ENCODE measurements around the gene PTPN2. TPM values are rescaled to one million over a fixed set of nuclear protein-coding genes. Genes with fewer than 3 reads are reported as not detected.
"Not testable (repeated sequence)": the region's sequence is repeated elsewhere in the genome, so short reads cannot be mapped to it uniquely, and the experiment has no call there.

PTPN2 gene
- total RNA-seq, 1 donor from 2014 or later, result 76.7 TPM

GRCh38 chr18:12884406-12885323 is 628 bp upstream of the PTPN2 start:
- H3K27ac Mint-ChIP-seq, result peak overlapping the region; percentile 87
- H3K9me3 Mint-ChIP-seq, result no peaks in the 10 kb centered on the region
- DNase-seq (ENCODE audit: low spot score), result no peak
- H3K36me3 Mint-ChIP-seq (ENCODE audit: low read depth), result peaks cover 15% of the 10 kb centered on the region
- intact Hi-C loops (cut with micrococcal nuclease), result loop anchor here (1.0 to 5.0 kb wide), 5 partner anchors 63 to 843 kb away; partner anchors contain the start of genes AFG3L2, CEP76, FAM210A and RNMT
- H3K4me3 Mint-ChIP-seq, result peak overlapping the region; percentile 91
- H3K27me3 Mint-ChIP-seq (ENCODE audit: insufficient read depth), result no peaks in the 10 kb centered on the region
- H3K4me1 Mint-ChIP-seq (ENCODE audit: low read depth), result peaks cover 62% of the 10 kb centered on the region

DNA sequence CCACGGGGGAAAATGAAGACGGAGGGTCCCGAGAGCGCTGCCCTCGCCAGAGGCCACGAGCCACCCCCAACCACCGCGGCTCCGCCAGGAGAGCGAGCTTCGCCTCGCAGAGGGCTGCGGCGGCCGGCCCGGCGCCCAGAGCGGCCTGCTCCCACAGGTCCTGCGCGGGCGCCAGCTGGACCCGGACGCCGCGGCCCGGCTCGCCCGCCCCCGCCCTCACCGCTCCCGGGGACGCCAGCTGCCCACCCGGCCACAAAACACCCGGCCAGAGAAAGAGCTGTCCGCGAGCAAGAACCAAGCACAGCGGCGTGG is 709 bp downstream of the PTPN2 start:
- intact Hi-C loops (cut with micrococcal nuclease), result loop anchor here (1.0 to 5.0 kb wide), 6 partner anchors 44 to 844 kb away; partner anchors contain the start of genes AFG3L2, CEP192, FAM210A and RNMT
- Mint-ChIP-seq H3K27ac (peak overlapping the region; percentile 92), H3K4me1 (ENCODE audit: low read depth) (peaks cover 72% of the 10 kb centered on the region), H3K9me3 (no peaks in the 10 kb centered on the region), H3K27me3 (ENCODE audit: insufficient read depth) (no peaks in the 10 kb centered on the region), H3K4me3 (peak overlapping the region; percentile 92), H3K36me3 (ENCODE audit: low read depth) (peaks cover 20% of the 10 kb centered on the region)
- DNase-seq (ENCODE audit: low spot score), result no peak

DNA sequence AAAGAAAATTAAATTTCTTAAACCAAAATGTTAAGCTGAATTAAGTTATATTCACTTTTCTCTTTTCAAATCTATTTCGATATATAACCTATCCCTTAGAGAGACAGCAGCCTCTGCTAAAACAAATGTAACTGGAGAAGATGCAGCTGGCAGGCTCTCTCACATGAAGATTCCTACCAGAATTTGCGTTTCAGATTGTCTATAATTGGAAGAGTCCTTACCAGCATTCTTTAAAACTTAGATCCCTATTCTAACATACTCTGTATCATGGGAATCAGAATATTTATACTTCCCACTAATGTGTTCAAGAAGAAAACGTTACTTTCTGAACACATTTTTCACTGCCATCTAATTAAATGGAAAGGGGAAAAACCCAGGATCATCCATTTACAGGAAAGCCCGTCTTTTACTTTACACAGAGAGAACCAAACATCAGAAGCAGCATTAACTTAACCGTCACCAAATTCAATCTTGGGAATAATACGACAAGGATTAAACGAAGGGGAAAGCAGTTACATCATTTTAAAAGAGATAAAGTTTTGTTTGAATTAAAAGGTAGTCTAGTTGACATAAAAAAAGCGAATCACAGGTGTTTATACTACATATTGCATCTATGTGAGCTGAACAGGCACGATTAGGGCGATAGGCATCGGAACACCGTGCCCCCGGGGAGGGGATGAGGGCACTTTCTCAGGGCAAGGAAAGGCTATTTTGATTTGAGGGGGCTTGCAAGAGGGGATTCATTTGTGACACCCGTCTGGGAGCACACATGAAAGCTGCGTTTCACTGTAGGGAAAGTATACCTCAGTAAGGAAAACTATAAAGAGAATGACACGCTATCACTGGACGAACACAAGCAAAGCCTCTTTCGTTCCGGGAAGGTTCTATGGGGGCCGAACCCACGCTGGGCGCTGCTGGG is 1.3 kb downstream of the PTPN2 start:
- no peaks in the 10 kb centered on the region for H3K9me3 Mint-ChIP-seq
- H3K36me3 Mint-ChIP-seq (ENCODE audit: low read depth), result peaks cover 20% of the 10 kb centered on the region
- peak overlapping the region; percentile 87 for H3K27ac Mint-ChIP-seq
- H3K4me1 Mint-ChIP-seq (ENCODE audit: low read depth), result peaks cover 72% of the 10 kb centered on the region
- no peak for DNase-seq (ENCODE audit: low spot score)
- intact Hi-C loops (cut with micrococcal nuclease), result loop anchor here (1.0 to 5.0 kb wide), 6 partner anchors 43 to 845 kb away; partner anchors contain the start of genes AFG3L2, CEP192, FAM210A and RNMT
- H3K27me3 Mint-ChIP-seq (ENCODE audit: insufficient read depth), result no peaks in the 10 kb centered on the region
- peak overlapping the region; percentile 92 for H3K4me3 Mint-ChIP-seq

GRCh38 chr18:12880541-12880910 is 3.5 kb downstream of the PTPN2 start:
- Mint-ChIP-seq H3K27ac (peak overlapping the region; percentile 85), H3K4me1 (ENCODE audit: low read depth) (peaks cover 69% of the 10 kb centered on the region), H3K4me3 (peak overlapping the region; percentile 92), H3K27me3 (ENCODE audit: insufficient read depth) (no peaks in the 10 kb centered on the region), H3K9me3 (no peaks in the 10 kb centered on the region), H3K36me3 (ENCODE audit: low read depth) (peaks cover 27% of the 10 kb centered on the region)
- intact Hi-C loops (cut with micrococcal nuclease), result loop anchor here (5.0 kb wide), 3 partner anchors 257 to 847 kb away; partner anchors contain the start of genes AFG3L2, FAM210A and RNMT
- no peak for DNase-seq (ENCODE audit: low spot score)

- H3K27ac Mint-ChIP-seq, result peak overlapping the region; percentile 85
- H3K4me1 Mint-ChIP-seq (ENCODE audit: low read depth), result peaks cover 66% of the 10 kb centered on the region
- peaks cover 29% of the 10 kb centered on the region for H3K36me3 Mint-ChIP-seq (ENCODE audit: low read depth)
- DNase-seq (ENCODE audit: low spot score), result no peak
- H3K9me3 Mint-ChIP-seq, result no peaks in the 10 kb centered on the region
- intact Hi-C loops (cut with micrococcal nuclease), result loop anchor here (1.0 to 5.0 kb wide), 5 partner anchors 11 to 847 kb away; partner anchors contain the start of genes AFG3L2, FAM210A and RNMT
- peak overlapping the region; percentile 92 for H3K4me3 Mint-ChIP-seq
- H3K27me3 Mint-ChIP-seq (ENCODE audit: insufficient read depth), result no peaks in the 10 kb centered on the region
Measured at GRCh38 chr18:12879840-12880540, 4.0 kb downstream of the PTPN2 start.

- H3K36me3 Mint-ChIP-seq (ENCODE audit: low read depth), result peaks cover 30% of the 10 kb centered on the region
- H3K27me3 Mint-ChIP-seq (ENCODE audit: insufficient read depth); H3K9me3 Mint-ChIP-seq; H3K27ac Mint-ChIP-seq; H3K4me3 Mint-ChIP-seq; DNase-seq (ENCODE audit: low spot score); intact Hi-C loops (cut with micrococcal nuclease): not testable (repeated sequence)
- peaks cover 39% of the 10 kb centered on the region for H3K4me1 Mint-ChIP-seq (ENCODE audit: low read depth)
Measured at GRCh38 chr18:12874992-12875391, 9.0 kb downstream of the PTPN2 start.

- peaks cover 33% of the 10 kb centered on the region for H3K4me1 Mint-ChIP-seq (ENCODE audit: low read depth)
- H3K27me3 Mint-ChIP-seq (ENCODE audit: insufficient read depth); intact Hi-C loops (cut with micrococcal nuclease): not testable (repeated sequence)
Measured at GRCh38 chr18:12873961-12874567, 10.0 kb downstream of the PTPN2 start.

DNA sequence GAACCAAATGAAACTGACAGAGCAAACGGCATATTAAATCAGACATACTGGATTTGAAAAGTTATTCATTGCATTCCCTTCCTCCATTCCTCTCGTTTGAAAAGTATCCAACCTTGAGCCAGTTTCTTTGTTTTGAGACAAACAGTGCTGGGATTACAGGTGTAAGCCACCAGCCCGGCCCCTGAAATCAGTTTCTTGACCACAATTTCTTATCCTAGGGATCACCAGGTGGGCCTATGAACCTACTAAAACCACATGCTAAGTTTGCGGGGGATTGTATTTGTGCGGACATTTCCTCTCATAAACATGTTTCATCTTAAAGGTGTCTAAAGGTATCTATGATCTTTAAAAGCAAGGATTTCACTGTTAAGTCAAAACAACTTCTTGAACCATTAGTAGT is 11.6 kb downstream of the PTPN2 start:
- Mint-ChIP-seq H3K4me1 (ENCODE audit: low read depth) (peaks cover 34% of the 10 kb centered on the region), H3K4me3 (no peak overlapping the region), H3K27me3 (ENCODE audit: insufficient read depth) (no peaks in the 10 kb centered on the region), H3K36me3 (ENCODE audit: low read depth) (peaks cover 27% of the 10 kb centered on the region), H3K27ac (no peak overlapping the region), H3K9me3 (no peaks in the 10 kb centered on the region)
- DNase-seq (ENCODE audit: low spot score), result no peak
- intact Hi-C loops (cut with micrococcal nuclease), result no loop called here

More at GRCh38 chr18:12873961-12874567, 10.0 kb downstream of the PTPN2 start:
- not testable (repeated sequence) for DNase-seq (ENCODE audit: low spot score); H3K27ac Mint-ChIP-seq; H3K9me3 Mint-ChIP-seq; H3K4me3 Mint-ChIP-seq
- peaks cover 26% of the 10 kb centered on the region for H3K36me3 Mint-ChIP-seq (ENCODE audit: low read depth)

DNA sequence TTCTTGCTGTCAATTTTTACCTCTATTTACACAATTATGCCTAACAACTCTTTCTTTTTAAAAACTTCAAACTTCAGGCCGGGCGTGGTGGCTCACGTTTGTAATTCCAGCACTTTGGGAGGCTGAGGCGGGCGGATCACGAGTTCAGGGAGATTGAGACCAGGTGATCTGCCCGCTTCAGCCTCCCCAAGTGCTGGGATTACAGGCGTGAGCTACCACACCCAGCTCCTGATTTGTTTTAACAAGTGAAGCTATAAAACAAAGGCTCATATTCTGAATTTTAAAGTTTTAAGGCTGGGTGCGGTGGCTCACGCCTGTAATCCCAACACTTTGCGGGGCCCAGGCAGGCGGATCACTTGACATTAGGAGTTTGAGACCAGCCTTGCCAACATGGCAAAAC is 15.5 kb downstream of the PTPN2 start:
- intact Hi-C loops (cut with micrococcal nuclease), result no loop called here
- H3K4me3 Mint-ChIP-seq, result no peak overlapping the region

GRCh38 chr18:12867441-12868123 is 16.5 kb downstream of the PTPN2 start:
- no peak for DNase-seq (ENCODE audit: low spot score)
- Mint-ChIP-seq H3K27me3 (ENCODE audit: insufficient read depth) (no peaks in the 10 kb centered on the region), H3K9me3 (no peaks in the 10 kb centered on the region), H3K4me1 (ENCODE audit: low read depth) (peaks cover 40% of the 10 kb centered on the region), H3K36me3 (ENCODE audit: low read depth) (peaks cover 8% of the 10 kb centered on the region), H3K27ac (peak overlapping the region; percentile 45), H3K4me3 (no peak overlapping the region)
- intact Hi-C loops (cut with micrococcal nuclease), result no loop called here

More for the DNA sequence above, 15.5 kb downstream of the PTPN2 start:
- no peak for DNase-seq (ENCODE audit: low spot score)
- Mint-ChIP-seq H3K27me3 (ENCODE audit: insufficient read depth) (no peaks in the 10 kb centered on the region), H3K9me3 (no peaks in the 10 kb centered on the region), H3K36me3 (ENCODE audit: low read depth) (peaks cover 13% of the 10 kb centered on the region), H3K4me1 (ENCODE audit: low read depth) (peaks cover 31% of the 10 kb centered on the region), H3K27ac (no peak overlapping the region)

DNA sequence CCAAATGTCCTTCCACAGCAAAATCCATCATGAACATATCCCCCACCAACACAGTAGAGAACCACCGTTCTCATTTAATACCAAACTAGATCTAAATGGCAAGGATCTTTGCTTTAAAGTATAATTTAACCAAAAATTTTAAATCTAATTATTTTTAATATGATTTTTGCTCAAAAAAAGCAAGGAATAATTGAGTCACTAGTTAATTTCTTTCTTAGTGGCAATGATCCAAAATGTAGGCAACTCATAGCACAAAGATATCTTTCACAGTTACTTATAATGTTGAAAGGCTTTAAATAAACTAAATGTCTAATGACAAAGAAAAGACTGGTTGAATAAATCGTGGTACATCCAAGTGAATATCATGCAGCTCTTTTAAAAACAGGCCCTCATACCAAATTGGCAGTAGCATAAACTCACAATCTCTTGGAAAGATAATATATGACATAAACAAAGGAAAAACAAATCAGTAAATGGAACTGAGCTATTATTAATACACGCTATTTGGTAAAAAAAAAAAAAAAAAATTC is 20.3 kb downstream of the PTPN2 start:
- intact Hi-C loops (cut with micrococcal nuclease), result no loop called here

More for the DNA sequence above, 20.3 kb downstream of the PTPN2 start:
- Mint-ChIP-seq H3K27me3 (ENCODE audit: insufficient read depth) (no peaks in the 10 kb centered on the region), H3K27ac (no peak overlapping the region), H3K36me3 (ENCODE audit: low read depth) (peaks cover 14% of the 10 kb centered on the region), H3K4me3 (no peak overlapping the region), H3K9me3 (no peaks in the 10 kb centered on the region), H3K4me1 (ENCODE audit: low read depth) (peaks cover 58% of the 10 kb centered on the region)
- no peak for DNase-seq (ENCODE audit: low spot score)
